Measurements from ENCODE around the gene CLEC2D. TPM values are rescaled to one million over a fixed set of nuclear protein-coding genes. Genes with fewer than 3 reads are reported as not detected.

Gene CLEC2D
- total RNA-seq, 2 experiments from 2014 or later = 280 to 301 TPM

- ATAC-seq (ENCODE audit: low read depth) = peak; percentile 44
- Mint-ChIP-seq H3K27me3 (no peaks in the 10 kb centered on the region), H3K27ac (peak overlapping the region; percentile 80), H3K4me1 (peaks cover 64% of the 10 kb centered on the region), H3K36me3 (peaks cover 26% of the 10 kb centered on the region), H3K4me3 (peak overlapping the region; percentile 84), H3K9me3 (peaks cover 2% of the 10 kb centered on the region)
- POLR2A ChIA-PET = interaction anchor here (0.7 to 5.3 kb wide), 5 partner anchors 19 to 91 kb away, joined by 3 to 84 read pairs (median 12); partner anchors contain the start of genes CD69 and CLEC2D
- DNase-seq = no peak
These were observed 70.7 kb downstream of the CLEC2D start for GRCh38 chr12:9740106-9740750.

GRCh38 chr12:9741726-9742125 lies 72.2 kb downstream of the CLEC2D start:
- H3K27ac Mint-ChIP-seq = peak overlapping the region; percentile 99
- ATAC-seq (ENCODE audit: low read depth) (peak; percentile 66), DNase-seq (peak; percentile 54)
- H3K27me3 Mint-ChIP-seq = no peaks in the 10 kb centered on the region
- POLR2A ChIA-PET = interaction anchor here (1.0 to 5.3 kb wide), 13 partner anchors 9 to 100 kb away, joined by 3 to 84 read pairs (median 12); partner anchors contain the start of genes CD69 and CLEC2D
- peaks cover 2% of the 10 kb centered on the region for H3K9me3 Mint-ChIP-seq
- H3K4me3 Mint-ChIP-seq = peak overlapping the region; percentile 94
- H3K4me1 Mint-ChIP-seq = peaks cover 59% of the 10 kb centered on the region
- peaks cover 21% of the 10 kb centered on the region for H3K36me3 Mint-ChIP-seq

GRCh38 chr12:9742661-9743060 lies 73.1 kb downstream of the CLEC2D start:
- ATAC-seq (ENCODE audit: low read depth) = peak; percentile 67
- peak; percentile 53 for DNase-seq
- Mint-ChIP-seq H3K36me3 (peaks cover 20% of the 10 kb centered on the region), H3K4me1 (peaks cover 55% of the 10 kb centered on the region), H3K27me3 (no peaks in the 10 kb centered on the region), H3K9me3 (peaks cover 2% of the 10 kb centered on the region), H3K4me3 (peak overlapping the region; percentile 94), H3K27ac (peak overlapping the region; percentile 99)
- POLR2A ChIA-PET = interaction anchor here (0.7 to 5.3 kb wide), 24 partner anchors 9 to 164 kb away, joined by 3 to 84 read pairs (median 4); partner anchors contain the start of genes CD69 and CLEC2D

GRCh38 chr12:9745199-9745598 lies 75.7 kb downstream of the CLEC2D start:
- no peaks in the 10 kb centered on the region for H3K9me3 Mint-ChIP-seq
- DNase-seq (no peak), ATAC-seq (ENCODE audit: low read depth) (no peak)
- no peaks in the 10 kb centered on the region for H3K27me3 Mint-ChIP-seq
- H3K36me3 Mint-ChIP-seq = peaks cover 9% of the 10 kb centered on the region
- H3K4me1 Mint-ChIP-seq = peaks cover 45% of the 10 kb centered on the region
- H3K4me3 Mint-ChIP-seq = no peak overlapping the region
- no peak overlapping the region for H3K27ac Mint-ChIP-seq
- POLR2A ChIA-PET = no interaction called here

Other genes with a start within 250 kb of the CLEC2D start
- 10 to 100 TPM; 17.1 to 22.0 TPM for gene KLRB1, start 61.8 kb upstream of the CLEC2D start, total RNA-seq
- 1 to 10 TPM in 1 of 2 experiments, under 1 TPM in 1; 0.72 to 1.0 TPM for gene CLECL1, start 63.4 kb downstream of the CLEC2D start, total RNA-seq
- 100 to 1,000 TPM; 111 to 116 TPM for gene CD69, start 91.2 kb downstream of the CLEC2D start, total RNA-seq
- gene KLRF1, start 157.8 kb downstream of the CLEC2D start, total RNA-seq = under 1 TPM; 0.80 to 0.96 TPM
- gene CLEC2B, start 199.6 kb downstream of the CLEC2D start, total RNA-seq = 10 to 100 TPM; 83.9 to 89.7 TPM
- gene KLRF2, start 211.8 kb downstream of the CLEC2D start, total RNA-seq = under 1 TPM; 0.58 to 0.74 TPM

Measured in activated naive CD8-positive, alpha-beta T cell treated with anti-CD3 and anti-CD28 coated beads, Interleukin-2, amount 10 ng/mL, durations not matched to agents 7 days and 5 days (primary cell).